ENCODE results near the gene ZNF385B. TPM values are rescaled to one million over a fixed set of nuclear protein-coding genes. Genes with fewer than 3 reads are reported as not detected.

ZNF385B gene
- total and polyA plus RNA-seq, 2 donors (not counting 1 experiment from before 2014, with no cell fraction given) = not detected

- Mint-ChIP-seq H3K4me3 (no peak overlapping the region), H3K4me1 (no peaks in the 10 kb centered on the region), H3K27ac (no peak overlapping the region), H3K9me3 (ENCODE audit: insufficient read depth) (peaks cover 1% of the 10 kb centered on the region), H3K27me3 (peaks cover 33% of the 10 kb centered on the region)
- H3K9ac ChIP-seq (ENCODE audit: low read length) = no peak overlapping the region
- H3K36me3 ChIP-seq (replicated peaks in 1 of 2; ENCODE audit: control extremely low read depth in 1 of 2, control insufficient read depth in 1 of 2, extremely low read depth in 1 of 2, insufficient read depth in 2 of 2, low read length in 1 of 2) = no peaks in the 10 kb centered on the region
- no peak overlapping the region for H3K4me3 ChIP-seq (ENCODE audit: control extremely low read depth in 1 of 5, extremely low read depth in 1 of 5, insufficient read depth in 1 of 5, low read depth in 2 of 5, low read length in 4 of 5)
- intact Hi-C loops (cut with micrococcal nuclease) = no loop called here
- TF ChIP-seq CTCF (IDR thresholded peaks at IDR 0.05) (no peak), EZH2 (IDR thresholded peaks at IDR 0.05; ENCODE audit: borderline replicate concordance, insufficient read depth, low read depth, low read length, poor library complexity, severe bottlenecking) (no peak)
- H3K27me3 ChIP-seq (replicated peaks in 1 of 4; ENCODE audit: control extremely low read depth in 1 of 4, control insufficient read depth in 3 of 4, insufficient read depth in 4 of 4, low read length in 3 of 4) = peaks cover 0 to 2% (median 0%) of the 10 kb centered on the region in 4 experiments
- POLR2A ChIA-PET = no interaction called here
- CTCF ChIA-PET = no interaction called here
- no peaks in the 10 kb centered on the region for H3K79me2 ChIP-seq (ENCODE audit: control insufficient read depth, insufficient read depth, low read length)
- H3K9me3 ChIP-seq (ENCODE audit: control extremely low read depth in 1 of 3, control insufficient read depth in 2 of 3, insufficient read depth in 1 of 3, low read length in 2 of 3) = peaks cover 0 to 1% (median 0%) of the 10 kb centered on the region in 3 donors
- H2AFZ ChIP-seq (ENCODE audit: insufficient read depth, low read depth, low read length, poor library complexity, severe bottlenecking) = no peak overlapping the region
- no peaks in the 10 kb centered on the region for H4K20me1 ChIP-seq (ENCODE audit: control insufficient read depth, insufficient read depth, low read length, poor library complexity, severe bottlenecking)
- ATAC-seq (ENCODE audit: low read depth) (no peak), DNase-seq (no peak)
- WGBS (ENCODE audit: insufficient coverage) = 84% methylated on average over 4 of the region's 8 CpGs
- H3K4me2 ChIP-seq (replicated peaks; ENCODE audit: low read depth, low read length, poor library complexity, severe bottlenecking) = no peak overlapping the region
- H3K27ac ChIP-seq (ENCODE audit: low read length in 2 of 2) = no peak overlapping the region
- H3K4me1 ChIP-seq (ENCODE audit: control insufficient read depth in 2 of 2, insufficient read depth in 2 of 2, low read length in 2 of 2) = no peaks in the 10 kb centered on the region
These were observed 92.1 kb downstream of the ZNF385B start for GRCh38 chr2:179769323-179769722.

GRCh38 chr2:179768765-179769164 is 92.6 kb downstream of the ZNF385B start:
- H3K27ac Mint-ChIP-seq = no peak overlapping the region

More at GRCh38 chr2:179768765-179769164, 92.6 kb downstream of the ZNF385B start:
- no peaks in the 10 kb centered on the region for H3K79me2 ChIP-seq (ENCODE audit: control insufficient read depth, insufficient read depth, low read length)
- H3K4me1 ChIP-seq (ENCODE audit: control insufficient read depth in 2 of 2, insufficient read depth in 2 of 2, low read length in 2 of 2) = no peaks in the 10 kb centered on the region
- peaks cover 0 to 2% (median 0%) of the 10 kb centered on the region in 4 experiments for H3K27me3 ChIP-seq (replicated peaks in 1 of 4; ENCODE audit: control extremely low read depth in 1 of 4, control insufficient read depth in 3 of 4, insufficient read depth in 4 of 4, low read length in 3 of 4)
- intact Hi-C loops (cut with micrococcal nuclease) = no loop called here
- H3K4me3 ChIP-seq (ENCODE audit: control extremely low read depth in 1 of 5, extremely low read depth in 1 of 5, insufficient read depth in 1 of 5, low read depth in 2 of 5, low read length in 4 of 5) = no peak overlapping the region
- no peak overlapping the region for H3K4me3 Mint-ChIP-seq
- no peak overlapping the region for H3K9ac ChIP-seq (ENCODE audit: low read length)
- peaks cover 0 to 3% (median 1%) of the 10 kb centered on the region in 3 donors for H3K9me3 ChIP-seq (ENCODE audit: control extremely low read depth in 1 of 3, control insufficient read depth in 2 of 3, insufficient read depth in 1 of 3, low read length in 2 of 3)
- DNase-seq (no peak), ATAC-seq (ENCODE audit: low read depth) (no peak)
- H3K27ac ChIP-seq (ENCODE audit: low read length in 2 of 2) = no peak overlapping the region
- H3K4me2 ChIP-seq (replicated peaks; ENCODE audit: low read depth, low read length, poor library complexity, severe bottlenecking) = no peak overlapping the region
- no CpG with 5 or more reads among the region's 1 CpG for WGBS (ENCODE audit: insufficient coverage)
- no peak for TF ChIP-seq CTCF (IDR thresholded peaks at IDR 0.05)
- TF ChIP-seq EZH2 (IDR thresholded peaks at IDR 0.05; ENCODE audit: borderline replicate concordance, insufficient read depth, low read depth, low read length, poor library complexity, severe bottlenecking) = no peak
- peaks cover 6% of the 10 kb centered on the region for H3K9me3 Mint-ChIP-seq (ENCODE audit: insufficient read depth)
- no peaks in the 10 kb centered on the region for H3K4me1 Mint-ChIP-seq
- no peaks in the 10 kb centered on the region for H3K36me3 ChIP-seq (replicated peaks in 1 of 2; ENCODE audit: control extremely low read depth in 1 of 2, control insufficient read depth in 1 of 2, extremely low read depth in 1 of 2, insufficient read depth in 2 of 2, low read length in 1 of 2)
- POLR2A ChIA-PET = no interaction called here
- peaks cover 29% of the 10 kb centered on the region for H3K27me3 Mint-ChIP-seq
- CTCF ChIA-PET = no interaction called here
- H4K20me1 ChIP-seq (ENCODE audit: control insufficient read depth, insufficient read depth, low read length, poor library complexity, severe bottlenecking) = no peaks in the 10 kb centered on the region
- no peak overlapping the region for H2AFZ ChIP-seq (ENCODE audit: insufficient read depth, low read depth, low read length, poor library complexity, severe bottlenecking)

Data from B cell (primary cell).